Activated gamma-delta T cell (primary cell): ENCODE measurements around the gene FANCM.
"Not testable (repeated sequence)": the region's sequence is repeated elsewhere in the genome, so short reads cannot be mapped to it uniquely, and the experiment has no call there.

Source experiments
- DNase-seq: peaks from one replicate; lab custom pipeline; 2025; lab: John Stamatoyannopoulos, UW
- total RNA-seq, 2 donors: gene quantifications; one replicate each; lab custom pipeline; 2026; lab: John Stamatoyannopoulos, UW

FANCM gene
- 26.9 to 30.8 reads per million in 2 donors for total RNA-seq

- DNase-seq = peak; percentile 13
Measured at GRCh38 chr14:45135659-45136395, at the start of gene FANCM. TSS of gene FANCM (plus strand) at chr14:45135930. CDS start at chr14:45136032, 102 bp downstream.

- DNase-seq = no peak
Measured at GRCh38 chr14:45089813-45090212, 45.9 kb upstream of the FANCM start.

DNA sequence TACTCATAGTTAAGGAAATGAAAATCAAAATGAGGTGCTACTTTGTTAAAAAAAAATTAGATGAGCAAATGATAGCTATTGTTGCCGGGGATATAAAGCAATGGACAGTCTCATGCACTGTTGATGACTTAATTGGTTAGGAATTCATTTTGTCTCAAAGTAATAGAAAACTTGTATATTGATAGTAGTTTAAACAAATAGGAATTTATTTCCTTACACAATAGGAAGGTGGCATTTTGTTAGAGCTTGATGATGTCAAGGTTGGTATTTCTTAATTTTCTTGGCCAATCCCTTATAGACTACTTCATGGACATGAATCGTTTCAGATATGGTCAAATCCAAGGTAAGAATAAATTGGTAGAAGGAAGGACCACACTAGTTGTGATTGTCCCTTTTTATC is 44.0 kb upstream of the FANCM start:
- no peak for DNase-seq

GRCh38 chr14:45094275-45094674 is 41.5 kb upstream of the FANCM start:
- no peak for DNase-seq

DNA sequence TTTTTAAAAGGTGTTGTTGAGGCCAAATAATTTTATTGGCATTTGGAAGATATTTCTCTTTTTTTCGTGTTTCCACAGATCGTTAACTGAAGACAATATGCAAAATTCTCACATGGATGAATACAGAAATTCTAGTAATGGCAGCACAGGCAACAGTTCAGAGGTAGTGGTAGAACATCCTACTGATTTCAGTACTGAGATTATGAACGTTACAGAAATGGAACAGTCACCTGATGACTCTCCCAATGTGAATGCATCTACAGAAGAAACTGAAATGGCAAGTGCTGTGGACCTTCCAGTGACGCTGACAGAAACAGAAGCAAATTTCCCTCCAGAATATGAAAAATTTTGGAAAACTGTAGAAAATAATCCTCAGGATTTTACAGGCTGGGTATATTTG is 40.6 kb upstream of the FANCM start:
- no peak for DNase-seq

GRCh38 chr14:45096218-45096617 is 39.5 kb upstream of the FANCM start:
- DNase-seq = no peak

DNA sequence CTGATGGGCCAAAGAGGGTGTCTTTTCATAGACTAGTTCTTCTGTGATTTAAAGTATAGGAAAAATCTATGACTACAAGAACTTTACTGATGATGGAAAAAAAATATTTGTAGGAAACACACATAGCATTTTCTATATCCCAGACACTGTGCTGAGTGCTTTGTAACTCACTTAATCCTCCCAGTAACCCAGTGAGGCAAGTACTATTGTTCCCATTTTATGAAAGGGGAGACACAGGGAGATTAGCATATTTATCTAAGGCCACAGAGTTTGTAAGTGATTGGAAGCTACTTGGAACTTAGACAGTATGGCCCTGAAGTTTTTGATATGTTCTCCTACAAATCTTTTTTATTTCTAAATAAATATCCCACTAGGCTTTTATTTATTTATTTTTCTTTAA is 31.9 kb upstream of the FANCM start:
- DNase-seq = no peak

DNA sequence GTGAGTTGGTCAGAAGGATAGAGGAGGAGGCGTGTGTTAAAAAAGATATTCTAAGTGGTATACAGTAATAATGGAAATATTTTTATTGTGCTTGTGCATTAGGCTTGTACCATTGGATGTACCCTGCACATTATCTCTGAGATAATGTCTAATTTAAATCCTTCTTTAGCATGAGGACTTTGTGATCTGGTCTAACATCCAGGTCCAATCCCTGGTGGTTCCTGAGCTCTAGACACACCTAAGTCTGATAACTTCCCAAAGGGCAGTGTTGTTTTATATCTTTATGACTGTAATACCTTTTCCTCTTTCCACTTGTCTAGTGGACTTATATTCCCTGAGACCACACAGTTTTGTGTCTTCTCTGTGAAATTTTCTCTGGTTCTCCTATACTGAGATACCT is 31.2 kb upstream of the FANCM start:
- DNase-seq = no peak

DNA sequence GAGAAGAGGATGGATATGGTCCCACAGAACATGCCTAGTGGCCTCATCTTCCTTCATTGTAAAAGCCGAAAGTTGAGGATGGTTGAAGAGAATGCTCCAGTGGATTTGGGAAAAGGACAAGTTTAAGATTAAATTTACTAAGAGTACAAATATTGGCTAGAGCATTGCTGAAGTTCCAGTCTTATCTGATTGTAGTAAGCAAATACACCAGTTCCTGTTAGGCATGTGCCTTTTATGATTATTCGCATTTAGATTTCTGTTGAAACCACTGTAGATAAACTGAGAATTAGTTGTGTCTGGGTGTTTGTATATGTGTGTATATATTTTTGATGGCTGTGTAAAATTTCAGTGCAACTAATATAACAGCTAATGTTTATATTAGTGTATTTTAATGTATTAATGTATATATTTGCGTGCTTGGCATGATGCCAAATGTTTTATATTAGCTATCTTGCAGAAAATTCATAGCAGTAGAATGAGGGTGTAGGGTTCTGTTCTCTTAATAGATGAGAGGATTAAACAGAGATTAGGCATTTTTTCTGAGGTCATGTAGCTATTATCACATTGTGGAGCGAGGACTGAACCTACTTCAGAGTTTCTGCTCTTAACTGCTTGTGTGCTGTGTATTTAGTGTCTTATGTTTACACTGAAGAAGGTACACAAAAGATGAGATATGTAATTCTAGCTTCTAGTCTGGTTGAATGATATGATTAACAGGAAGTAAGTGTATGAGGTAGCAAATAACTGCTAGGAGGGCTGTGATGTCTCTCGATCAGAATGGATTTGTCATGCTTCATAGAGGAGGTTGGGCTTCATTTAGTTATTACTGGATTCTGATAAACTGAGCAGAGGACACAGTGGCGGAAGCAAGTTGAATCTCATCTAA is 22.6 kb upstream of the FANCM start:
- DNase-seq = no peak

DNA sequence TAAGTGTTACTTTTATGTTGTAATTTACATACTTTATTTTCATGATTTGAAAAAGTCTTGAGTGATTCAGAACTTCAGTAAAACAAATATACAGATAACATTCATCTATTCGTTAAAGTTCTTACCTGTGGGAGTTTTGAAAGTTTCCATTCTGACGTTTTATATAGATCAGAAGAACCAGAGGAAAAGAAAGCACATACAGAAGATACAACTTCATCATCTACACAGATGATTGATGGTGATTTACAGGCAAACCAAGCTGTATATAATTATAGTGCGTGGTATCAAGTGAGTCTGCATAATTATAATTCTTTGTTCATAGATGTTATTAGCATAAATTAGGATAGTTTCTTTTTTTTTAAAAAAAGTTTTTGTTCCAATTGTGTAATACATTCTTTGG is 21.4 kb upstream of the FANCM start:
- DNase-seq = no peak

- DNase-seq = no peak
Measured at GRCh38 chr14:45118594-45118993, 17.1 kb upstream of the FANCM start.

DNA sequence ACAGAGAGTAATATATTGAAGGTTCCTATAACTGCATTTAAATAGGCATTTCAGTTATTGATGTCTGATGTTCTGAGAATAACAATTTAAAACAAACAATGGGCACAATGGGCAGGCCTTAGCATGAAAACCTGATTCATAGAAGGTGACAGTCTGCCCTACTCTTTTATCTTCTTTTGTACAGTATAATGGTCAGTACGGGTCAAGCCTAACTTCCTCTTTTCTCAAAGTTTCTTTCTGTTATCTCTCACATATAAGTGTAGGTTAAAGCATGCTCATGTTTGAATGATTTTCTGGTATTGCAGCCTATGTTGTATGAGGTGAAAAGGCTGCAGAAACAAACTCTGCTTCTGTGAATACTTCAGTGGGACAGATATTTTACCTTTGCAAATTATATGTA is 15.6 kb upstream of the FANCM start:
- DNase-seq = no peak

- DNase-seq = no peak
Measured at GRCh38 chr14:45123271-45123670, 12.5 kb upstream of the FANCM start.

DNA sequence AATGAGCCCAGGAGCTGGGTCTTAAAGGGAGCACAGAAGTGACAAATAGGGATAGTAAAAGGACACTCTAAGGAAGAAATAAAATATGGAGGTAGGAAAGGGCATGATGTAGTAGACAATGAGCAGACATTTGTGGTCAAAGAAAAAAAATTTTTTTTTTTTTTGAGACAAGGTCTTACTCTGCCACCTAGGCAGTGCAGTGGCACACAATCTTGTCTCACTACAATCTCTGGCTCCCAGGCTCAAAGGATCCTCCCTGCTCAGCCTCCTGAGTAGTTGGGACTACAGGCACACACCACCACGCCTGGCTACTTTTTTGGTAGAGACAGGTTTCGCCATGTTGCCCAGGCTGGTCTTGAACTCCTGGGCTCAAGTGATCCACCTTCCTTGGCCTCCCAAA is 10.0 kb upstream of the FANCM start:
- DNase-seq = no peak

DNA sequence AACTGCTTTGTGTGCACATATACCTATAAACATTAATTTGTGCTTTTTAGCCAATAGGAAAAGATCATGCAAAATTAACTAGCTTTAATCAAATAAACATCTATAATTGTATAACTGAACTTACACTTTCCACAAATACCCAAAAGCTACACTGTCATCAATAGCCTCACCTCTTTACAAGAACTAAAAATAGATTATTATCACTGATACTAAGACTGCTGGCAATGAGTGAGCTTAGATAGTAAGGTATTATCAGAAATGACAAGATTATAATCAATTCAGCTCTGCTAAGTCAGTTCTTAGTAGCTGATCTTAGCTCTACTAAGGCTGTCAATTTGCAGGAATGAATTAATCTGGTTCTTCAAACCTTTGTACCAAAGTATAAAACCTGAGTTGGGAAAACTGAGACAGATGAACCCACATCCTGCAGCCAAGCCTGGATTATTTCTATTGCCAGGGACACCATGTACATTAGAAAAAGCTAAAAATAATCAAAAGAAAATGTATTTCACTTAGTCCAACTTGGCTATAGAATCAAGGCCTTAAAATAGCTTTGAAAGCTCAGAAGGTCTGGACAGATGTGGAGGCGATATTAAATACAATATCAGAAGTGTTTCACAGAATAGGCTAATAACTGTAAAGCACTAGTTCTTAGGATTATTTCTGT is 6.6 kb upstream of the FANCM start:
- no peak for DNase-seq

GRCh38 chr14:45133683-45134050 is 2.1 kb upstream of the FANCM start:
- no peak for DNase-seq

GRCh38 chr14:45134051-45134958 is 1.4 kb upstream of the FANCM start, which contains the start of gene FKBP3:
TSS of gene FKBP3 (minus strand) at chr14:45134481. CDS start at chr14:45134456, 25 bp downstream.
- DNase-seq = peak; percentile 86

GRCh38 chr14:45135156-45135555 is 574 bp upstream of the FANCM start:
- DNase-seq = no peak

GRCh38 chr14:45136399-45136798 is 669 bp downstream of the FANCM start:
- DNase-seq = no peak

DNA sequence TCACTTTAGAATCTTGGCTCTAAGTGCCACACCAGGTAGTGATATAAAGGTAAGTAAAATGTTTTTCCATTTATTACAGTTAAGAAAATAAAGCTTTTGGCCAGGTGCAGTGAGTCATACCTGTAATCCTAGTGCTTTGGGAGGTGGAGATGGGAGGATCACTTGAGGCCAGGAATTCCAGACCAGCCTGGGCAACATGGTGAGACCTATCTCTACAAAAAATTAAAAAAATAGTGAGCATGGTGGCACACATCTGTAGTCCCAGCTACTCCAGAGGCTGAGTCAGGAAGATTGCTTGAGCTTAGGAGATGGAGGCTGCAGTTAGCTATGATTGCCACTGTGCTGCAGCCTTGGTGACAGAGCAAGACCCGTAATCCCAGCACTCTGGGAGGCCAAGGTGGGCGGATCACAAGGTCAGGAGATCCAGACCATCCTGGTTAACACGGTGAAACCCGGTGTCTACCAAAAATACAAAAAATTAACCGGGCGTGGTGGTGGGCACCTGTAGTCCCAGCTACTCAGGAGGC is 5.0 kb downstream of the FANCM start:
- no peak for DNase-seq

DNA sequence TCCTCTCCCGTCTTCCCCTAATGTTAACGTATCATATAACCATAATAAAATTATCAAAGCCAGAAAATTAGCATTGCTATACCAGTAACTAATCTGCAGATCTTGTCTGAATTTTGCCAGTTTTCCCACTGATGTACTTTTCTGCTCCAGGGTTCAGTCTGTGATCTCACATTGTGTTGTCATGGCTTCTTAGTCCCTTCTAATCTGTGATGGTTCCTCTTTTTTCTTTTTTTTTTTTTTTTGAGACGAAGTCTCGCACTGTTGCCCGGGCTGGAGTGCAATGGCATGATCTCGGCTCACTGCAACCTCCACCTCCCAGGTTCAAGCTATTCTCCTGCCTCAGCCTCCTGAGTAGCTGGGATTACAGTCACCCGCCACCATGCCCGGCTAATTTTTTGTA is 6.4 kb downstream of the FANCM start:
- not testable (repeated sequence) for DNase-seq
